GM13977 (cell line): ENCODE data around the gene FAM124A.

Experiments
- DNase-seq: peaks from one replicate; pipeline ENCODE4 v3.0.0; 2012; ENCODE audit warnings: low spot score
- in situ Hi-C: fragments of 300-500 bp; cut with MboI; formaldehyde crosslinking; loops from one replicate; pipeline ENCODE4 v1.12.0; 2022; ENCODE audit warnings: low sequenced_read_pairs, low pct_unique_long_range_greater_than_20kb, mixed read lengths, inconsistent platforms; ENCODE audit not compliant: unreplicated experiment
- TF ChIP-seq, protein P1 (sequence below): IDR thresholded peaks from 2 replicates; pipeline ENCODE4 v1.5.1; 2012; ENCODE audit warnings: mild to moderate bottlenecking, control low read depth; ENCODE audit not compliant: insufficient read depth; ENCODE audit errors: extremely low read depth, missing control alignments

Gene FAM124A

DNA sequence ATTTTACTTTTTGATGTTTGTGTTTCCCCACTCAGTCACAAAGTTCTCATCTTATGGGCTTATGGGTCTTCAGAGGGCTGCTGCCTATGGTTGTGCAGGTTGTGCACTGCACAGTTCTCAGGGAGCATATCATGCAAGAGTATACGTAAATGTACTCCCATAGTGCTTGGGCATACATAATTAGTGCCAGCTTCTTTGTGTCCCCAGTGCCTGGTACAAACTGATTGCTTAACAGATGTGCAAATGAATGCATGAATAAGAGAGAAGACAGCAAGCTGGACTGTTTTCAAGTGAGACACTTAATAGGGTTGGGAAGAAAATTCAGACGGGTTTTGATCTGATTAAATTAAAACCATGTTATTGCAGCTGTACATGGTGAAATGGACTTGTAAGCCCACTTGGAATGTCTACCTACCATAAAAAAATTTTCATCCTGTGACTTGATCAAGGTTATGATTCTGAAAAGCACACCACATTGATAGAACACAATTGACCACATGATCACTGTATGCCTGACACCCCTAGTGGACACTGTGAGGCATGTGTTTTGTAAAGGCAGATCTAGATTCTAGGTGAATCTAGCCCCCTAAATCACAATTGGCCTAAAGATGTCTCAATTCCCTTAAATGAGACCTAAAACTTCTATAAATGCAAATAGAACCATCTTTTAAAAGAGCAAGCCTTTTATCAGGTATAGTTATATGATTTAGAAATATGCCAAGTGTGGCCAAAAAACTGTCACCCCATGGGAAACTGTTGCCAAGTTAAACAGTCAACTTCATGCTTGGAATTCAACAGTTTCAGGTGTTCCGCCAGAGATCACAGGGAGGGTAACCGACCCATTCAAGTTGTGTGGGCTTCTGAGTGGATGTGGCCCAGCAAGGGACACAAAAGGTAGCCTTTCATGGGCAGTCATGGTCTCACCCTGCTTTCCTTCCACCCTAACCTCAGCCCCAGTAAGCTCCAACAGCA, 27.9 kb downstream of the FAM124A start:
- in situ Hi-C loops: no loop called here
- DNase-seq: peak; percentile 64
- TF ChIP-seq, protein P1, sequence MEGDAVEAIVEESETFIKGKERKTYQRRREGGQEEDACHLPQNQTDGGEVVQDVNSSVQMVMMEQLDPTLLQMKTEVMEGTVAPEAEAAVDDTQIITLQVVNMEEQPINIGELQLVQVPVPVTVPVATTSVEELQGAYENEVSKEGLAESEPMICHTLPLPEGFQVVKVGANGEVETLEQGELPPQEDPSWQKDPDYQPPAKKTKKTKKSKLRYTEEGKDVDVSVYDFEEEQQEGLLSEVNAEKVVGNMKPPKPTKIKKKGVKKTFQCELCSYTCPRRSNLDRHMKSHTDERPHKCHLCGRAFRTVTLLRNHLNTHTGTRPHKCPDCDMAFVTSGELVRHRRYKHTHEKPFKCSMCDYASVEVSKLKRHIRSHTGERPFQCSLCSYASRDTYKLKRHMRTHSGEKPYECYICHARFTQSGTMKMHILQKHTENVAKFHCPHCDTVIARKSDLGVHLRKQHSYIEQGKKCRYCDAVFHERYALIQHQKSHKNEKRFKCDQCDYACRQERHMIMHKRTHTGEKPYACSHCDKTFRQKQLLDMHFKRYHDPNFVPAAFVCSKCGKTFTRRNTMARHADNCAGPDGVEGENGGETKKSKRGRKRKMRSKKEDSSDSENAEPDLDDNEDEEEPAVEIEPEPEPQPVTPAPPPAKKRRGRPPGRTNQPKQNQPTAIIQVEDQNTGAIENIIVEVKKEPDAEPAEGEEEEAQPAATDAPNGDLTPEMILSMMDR: peak; percentile 35

DNA sequence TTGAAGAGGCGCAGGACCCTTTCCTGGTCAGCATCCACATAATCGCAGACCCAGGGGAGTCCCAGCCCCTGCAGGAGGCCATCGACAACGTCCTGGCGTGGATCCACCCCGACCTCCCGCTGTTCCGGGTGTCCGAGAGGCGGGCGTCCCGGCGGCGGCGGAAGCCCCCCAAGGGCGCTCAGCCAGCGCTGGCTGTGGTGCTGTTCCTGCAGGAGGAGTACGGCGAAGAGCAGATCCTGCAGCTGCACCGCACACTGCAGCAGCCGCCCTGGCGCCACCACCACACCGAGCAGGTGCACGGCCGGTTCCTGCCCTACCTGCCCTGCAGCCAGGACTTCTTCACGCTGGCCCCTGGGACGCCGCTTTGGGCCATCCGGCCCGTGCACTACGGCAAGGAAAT, 29.3 kb downstream of the FAM124A start:
- TF ChIP-seq, protein P1: no peak
- no peak for DNase-seq
- in situ Hi-C loops: no loop called here

DNA sequence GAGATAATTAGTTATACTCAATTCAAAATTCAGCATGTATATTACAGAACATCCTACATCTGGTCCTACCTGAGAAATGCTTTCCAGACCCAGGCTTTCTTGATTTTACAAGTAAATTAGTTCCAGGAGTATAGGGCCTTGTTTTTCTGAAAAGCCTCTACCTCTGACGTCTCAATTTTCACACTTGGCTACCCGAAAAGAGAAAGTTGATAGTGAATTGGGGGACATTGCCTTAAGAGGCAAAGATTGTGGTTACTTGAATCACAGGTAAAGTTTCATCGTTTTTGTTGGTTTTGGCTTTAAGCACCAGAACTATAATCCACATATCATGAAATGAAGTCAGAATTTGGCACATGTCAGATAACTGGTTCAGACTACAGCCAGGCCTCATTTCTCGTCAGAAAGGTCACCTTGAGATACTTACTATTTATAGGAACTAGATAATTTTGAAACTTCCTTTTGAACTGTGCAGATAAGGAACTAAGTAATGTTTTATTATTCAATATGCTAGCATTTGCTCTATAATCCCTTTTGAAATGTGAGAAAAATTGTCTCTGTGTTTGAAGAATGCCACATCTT, 30.8 kb downstream of the FAM124A start:
- in situ Hi-C loops: no loop called here
- peak; percentile 49 for DNase-seq
- TF ChIP-seq, protein P1: no peak

DNA sequence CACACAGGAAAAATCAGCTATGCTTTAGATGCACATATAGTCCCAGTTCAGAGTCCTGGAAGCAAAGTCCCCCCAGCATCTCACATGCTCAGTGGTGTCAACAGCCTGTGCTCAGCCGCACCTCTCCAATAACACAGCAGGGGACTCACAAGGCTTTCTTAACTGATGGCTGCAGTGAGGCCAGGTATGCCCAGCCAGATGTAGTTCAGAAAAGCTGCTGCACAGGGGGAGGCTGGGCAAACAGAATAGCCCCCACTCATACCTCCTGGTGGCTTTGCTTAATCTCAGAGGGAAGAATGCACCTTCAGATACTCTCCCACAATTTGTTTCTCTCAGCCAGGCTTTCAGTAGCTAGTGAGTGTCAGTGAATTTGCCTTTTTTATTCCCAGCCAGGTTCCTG, 33.4 kb downstream of the FAM124A start:
- TF ChIP-seq, protein P1: no peak
- in situ Hi-C loops: no loop called here
- DNase-seq: no peak

GRCh38 chr13:51257187-51257586, 35.0 kb downstream of the FAM124A start:
- in situ Hi-C loops: no loop called here
- no peak for DNase-seq
- TF ChIP-seq, protein P1: no peak

DNA sequence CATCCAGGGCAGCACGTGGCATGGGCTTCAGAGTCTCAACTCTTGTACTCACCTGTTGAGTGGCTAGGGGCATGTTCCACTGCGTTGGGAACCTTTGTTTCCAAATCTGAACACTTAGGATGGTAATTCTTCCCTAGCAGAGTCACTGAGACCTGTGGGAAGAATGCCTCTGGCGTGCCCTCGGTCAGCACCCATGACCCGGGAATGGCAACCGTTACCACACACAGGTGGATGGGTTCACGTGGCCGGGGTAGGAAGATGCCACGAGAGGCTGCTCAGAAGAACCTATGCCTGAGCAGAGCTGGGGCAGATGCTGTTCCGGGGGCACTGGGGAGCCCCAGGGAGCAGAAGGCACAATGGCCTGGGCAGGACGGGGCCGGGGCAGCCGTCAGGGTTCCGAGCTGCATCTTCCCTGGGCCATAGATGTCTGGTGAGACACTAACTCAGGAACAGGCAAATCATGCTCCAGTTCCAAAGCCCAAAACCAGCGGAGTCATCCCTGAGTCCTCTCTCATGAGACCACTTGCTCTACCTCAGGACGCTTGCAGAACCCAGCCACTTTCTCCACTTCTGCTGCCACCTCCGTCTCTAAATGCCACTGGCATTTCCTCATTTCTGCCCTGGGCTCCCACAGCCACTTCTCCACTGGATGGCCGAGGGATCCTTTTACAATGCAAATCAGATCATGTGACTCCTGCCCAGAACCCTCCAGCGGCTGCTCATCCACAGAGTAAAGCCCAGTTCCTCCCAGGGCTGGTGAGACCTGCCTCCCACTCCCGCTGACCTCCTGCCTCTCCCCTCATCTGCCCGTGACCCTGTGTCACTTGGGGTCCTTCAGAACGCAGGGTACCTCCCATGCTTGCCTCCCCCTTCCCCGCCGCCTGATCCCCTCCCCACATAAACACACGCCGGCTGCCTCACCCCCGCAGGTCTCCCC, 36.7 kb downstream of the FAM124A start:
- TF ChIP-seq, protein P1: no peak
- no peak for DNase-seq
- in situ Hi-C loops: no loop called here
